HG02588 (cell line): ENCODE data around the gene GRSF1.
"Not testable (repeated sequence)": the region's sequence is repeated elsewhere in the genome, so short reads cannot be mapped to it uniquely, and the experiment has no call there.

ENCODE experiments used
- ATAC-seq: cut with Tn5 transposase; IDR thresholded peaks from one replicate; pipeline ENCODE4 v1.9.1; 2021; ENCODE audit warnings: mild to moderate bottlenecking, moderate library complexity; ENCODE audit not compliant: unreplicated experiment

Gene GRSF1

DNA sequence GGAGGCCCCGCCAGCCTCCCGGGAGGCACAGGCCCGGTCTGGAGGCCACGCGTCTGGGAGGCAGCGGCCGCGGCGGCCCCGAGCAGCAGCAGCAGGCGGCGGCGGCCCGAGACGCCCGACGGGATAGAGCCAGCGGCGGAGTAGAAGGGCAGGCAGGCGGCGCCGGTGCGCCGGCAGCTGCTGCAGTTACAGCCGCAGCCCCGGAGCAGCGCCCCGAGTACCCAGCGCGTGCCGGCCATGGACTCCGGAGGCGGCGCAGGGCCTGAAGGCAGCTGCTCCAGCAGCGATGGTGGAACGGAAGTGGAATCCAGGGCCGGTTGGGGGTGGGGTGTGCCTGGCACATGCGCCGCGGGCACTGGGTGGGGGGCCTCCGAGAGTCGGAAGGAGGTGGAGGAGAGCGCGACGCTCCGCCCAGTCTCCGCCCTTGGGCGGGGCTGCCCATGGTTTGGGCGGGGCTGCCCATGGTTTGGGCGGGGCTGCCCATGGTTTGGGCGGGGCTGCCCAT lies at the start of gene GRSF1:
Gene GRSF1, minus strand, starts transcription at position 302 of the 505 bp plus-strand sequence. Its CDS starts 63 bp downstream, at position 239.
- peak; percentile 68 for ATAC-seq

GRCh38 chr4:70885174-70885573 lies 45.5 kb upstream of the GRSF1 start:
- ATAC-seq = no peak

- ATAC-seq = no peak
Observed at GRCh38 chr4:70880739-70881138, 41.0 kb upstream of the GRSF1 start.

DNA sequence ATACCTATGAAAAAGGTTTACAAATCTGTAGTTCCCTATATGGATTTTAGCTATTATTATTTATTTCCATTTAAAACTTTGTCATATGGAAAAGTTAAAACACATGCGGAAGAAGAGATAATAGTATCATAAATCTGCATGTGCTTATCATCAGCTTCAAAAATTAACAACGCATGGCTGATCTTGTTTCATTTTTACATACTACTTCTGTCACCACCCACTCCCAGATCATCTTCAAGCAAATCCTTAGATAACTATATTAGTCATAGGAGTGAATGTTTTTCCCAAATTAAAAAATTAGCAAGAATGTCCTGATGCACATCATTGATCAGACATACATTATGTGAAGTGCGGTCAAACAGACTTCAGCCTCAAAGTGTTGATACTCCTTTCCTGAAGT lies 37.9 kb upstream of the GRSF1 start:
- no peak for ATAC-seq

- peak; percentile 71 for ATAC-seq
Observed at GRCh38 chr4:70874268-70875156, 34.8 kb upstream of the GRSF1 start.

DNA sequence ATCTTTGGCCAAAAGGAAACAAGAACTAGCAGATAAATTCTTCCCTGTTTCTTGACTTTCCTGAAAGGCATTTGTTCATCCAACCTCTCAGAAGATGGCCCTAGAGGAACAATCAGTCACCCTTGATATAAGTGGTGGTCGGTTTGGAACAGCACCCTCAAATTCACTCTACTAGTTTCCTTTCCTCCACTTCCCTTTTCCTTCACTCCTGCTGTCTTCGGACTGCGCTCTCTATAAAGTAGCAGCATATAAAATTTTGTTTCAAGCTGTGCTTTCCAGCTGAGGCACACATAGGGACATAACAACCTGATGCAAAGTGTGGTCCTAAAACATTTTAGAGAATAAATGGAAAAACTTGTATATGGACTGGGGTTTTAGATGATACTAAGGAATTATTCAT lies 33.5 kb upstream of the GRSF1 start:
- ATAC-seq = no peak

GRCh38 chr4:70868778-70869177 lies 29.1 kb upstream of the GRSF1 start:
- no peak for ATAC-seq

DNA sequence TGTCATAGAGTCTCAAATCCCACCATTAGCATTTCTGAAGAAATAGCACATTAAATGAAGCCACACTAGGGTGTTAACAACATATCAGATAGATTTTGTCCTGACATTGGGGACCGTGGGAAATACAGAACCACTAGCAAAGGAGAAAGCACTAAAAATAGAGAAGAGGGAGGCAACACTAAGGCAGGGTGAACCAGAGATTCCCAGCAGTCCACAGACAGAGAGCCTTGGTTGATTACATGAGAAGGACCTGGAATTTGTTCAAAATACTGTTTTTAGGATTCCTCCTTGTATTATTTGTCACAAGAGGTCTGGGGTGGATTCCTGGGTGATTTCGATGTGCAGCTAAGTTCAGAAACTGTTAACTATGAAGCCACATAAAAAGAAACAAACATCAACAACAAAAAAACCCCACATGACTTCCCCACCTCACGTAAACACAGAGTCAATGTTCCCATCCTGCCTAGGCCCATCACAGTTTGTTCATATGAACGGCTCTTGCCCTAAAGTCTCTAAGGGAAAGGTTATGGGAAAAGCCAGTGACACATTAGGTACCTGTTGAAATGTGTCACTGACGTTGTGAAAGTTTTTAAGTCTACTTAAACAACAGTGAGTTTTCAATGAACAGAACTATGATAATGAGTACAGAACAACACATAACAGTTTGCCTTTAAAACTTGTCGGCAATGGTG lies 23.6 kb upstream of the GRSF1 start:
- ATAC-seq = peak; percentile 94

GRCh38 chr4:70859066-70859465 lies 19.4 kb upstream of the GRSF1 start:
- no peak for ATAC-seq

- no peak for ATAC-seq
Observed at GRCh38 chr4:70858454-70858853, 18.8 kb upstream of the GRSF1 start.

- ATAC-seq = no peak
Observed at GRCh38 chr4:70855464-70855863, 15.8 kb upstream of the GRSF1 start.

DNA sequence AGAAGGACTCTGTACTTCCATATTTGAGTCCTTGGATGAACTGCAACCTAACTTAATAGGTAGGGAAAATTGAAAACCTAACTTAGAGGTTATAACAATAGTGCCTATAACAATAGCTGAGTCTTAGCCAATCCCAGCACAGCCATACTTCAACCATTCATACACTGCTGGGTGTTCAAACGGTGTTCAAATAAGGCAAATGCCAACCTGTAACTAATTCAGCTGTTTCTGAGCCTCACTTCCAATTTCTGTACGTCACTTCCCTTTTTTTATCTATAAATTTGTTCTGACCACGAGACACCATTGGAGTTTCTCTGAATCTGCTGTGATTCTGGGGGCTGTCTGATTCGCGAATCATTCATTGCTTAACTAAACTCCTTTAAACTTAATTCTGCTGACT lies 9.6 kb upstream of the GRSF1 start:
- ATAC-seq = no peak

DNA sequence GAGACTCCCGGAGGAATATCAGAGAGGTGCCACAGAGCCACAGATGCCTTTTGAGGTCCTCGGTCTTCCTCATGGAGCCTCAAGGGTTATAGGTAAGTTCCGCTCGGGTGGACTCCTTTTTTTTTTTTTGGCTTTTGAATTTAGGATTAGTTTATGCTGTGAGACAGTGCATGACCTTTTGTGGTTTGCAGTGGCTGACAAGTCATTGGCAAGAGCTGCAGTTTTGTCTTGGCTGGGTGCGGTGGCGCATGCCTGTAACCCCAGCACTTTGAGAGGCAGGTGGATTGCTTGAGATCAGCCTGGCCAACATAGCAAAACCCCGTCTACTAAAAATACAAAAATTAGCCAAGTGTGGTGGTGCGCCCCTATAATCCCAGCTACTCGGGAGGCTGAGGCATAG lies 4.5 kb upstream of the GRSF1 start:
- ATAC-seq = no peak

- ATAC-seq = peak; percentile 35
Observed at GRCh38 chr4:70842761-70843435, 3.2 kb upstream of the GRSF1 start.

GRCh38 chr4:70841951-70842350 lies 2.3 kb upstream of the GRSF1 start:
- ATAC-seq = no peak

GRCh38 chr4:70841211-70841610 lies 1.5 kb upstream of the GRSF1 start:
- ATAC-seq = no peak

- ATAC-seq = not testable (repeated sequence)
Observed at GRCh38 chr4:70840631-70841030, 941 bp upstream of the GRSF1 start.

DNA sequence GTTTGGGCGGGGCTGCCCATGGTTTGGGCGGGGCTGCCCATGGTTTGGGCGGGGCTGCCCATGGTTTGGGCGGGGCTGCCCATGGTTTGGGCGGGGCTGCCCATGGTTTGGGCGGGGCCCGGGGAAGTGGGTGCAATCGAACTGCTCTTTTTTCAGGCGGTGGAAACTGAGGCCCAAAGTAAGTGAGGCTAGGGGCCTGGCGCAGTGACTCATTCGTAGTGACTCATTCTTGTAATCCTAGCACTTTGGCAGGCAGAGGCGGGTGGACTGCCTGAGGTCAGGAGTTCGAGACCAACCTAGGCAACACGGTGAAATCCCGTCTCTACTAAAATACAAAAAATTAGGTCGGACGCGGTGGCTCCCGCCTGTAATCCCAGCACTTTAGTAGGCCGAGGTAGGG lies 447 bp upstream of the GRSF1 start:
- ATAC-seq = not testable (repeated sequence)

GRCh38 chr4:70838666-70839588 lies 763 bp downstream of the GRSF1 start:
- peak; percentile 50 for ATAC-seq

GRCh38 chr4:70838204-70838603 lies 1.5 kb downstream of the GRSF1 start:
- ATAC-seq = no peak
